ENCODE data around the gene CUL3.

DNA sequence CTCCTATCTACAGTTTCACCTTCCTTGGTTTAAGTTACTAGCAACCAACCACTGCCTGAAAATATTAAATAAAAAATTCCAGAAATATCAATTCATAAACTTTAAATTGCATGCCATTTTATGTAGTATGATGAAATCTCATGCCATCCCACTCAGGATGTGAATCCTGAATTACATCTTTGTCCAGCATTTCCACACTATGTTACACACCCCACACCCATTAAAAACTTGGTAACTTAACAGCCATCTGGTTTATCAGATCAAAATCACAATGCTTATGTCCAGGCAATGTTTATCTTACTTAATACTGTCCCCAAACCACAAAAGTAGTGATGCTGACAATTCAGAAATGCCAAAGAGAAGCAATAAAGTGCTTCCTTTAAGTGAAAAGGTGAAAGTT is 21.6 kb downstream of the CUL3 start:
- TF ChIP-seq, protein P1, sequence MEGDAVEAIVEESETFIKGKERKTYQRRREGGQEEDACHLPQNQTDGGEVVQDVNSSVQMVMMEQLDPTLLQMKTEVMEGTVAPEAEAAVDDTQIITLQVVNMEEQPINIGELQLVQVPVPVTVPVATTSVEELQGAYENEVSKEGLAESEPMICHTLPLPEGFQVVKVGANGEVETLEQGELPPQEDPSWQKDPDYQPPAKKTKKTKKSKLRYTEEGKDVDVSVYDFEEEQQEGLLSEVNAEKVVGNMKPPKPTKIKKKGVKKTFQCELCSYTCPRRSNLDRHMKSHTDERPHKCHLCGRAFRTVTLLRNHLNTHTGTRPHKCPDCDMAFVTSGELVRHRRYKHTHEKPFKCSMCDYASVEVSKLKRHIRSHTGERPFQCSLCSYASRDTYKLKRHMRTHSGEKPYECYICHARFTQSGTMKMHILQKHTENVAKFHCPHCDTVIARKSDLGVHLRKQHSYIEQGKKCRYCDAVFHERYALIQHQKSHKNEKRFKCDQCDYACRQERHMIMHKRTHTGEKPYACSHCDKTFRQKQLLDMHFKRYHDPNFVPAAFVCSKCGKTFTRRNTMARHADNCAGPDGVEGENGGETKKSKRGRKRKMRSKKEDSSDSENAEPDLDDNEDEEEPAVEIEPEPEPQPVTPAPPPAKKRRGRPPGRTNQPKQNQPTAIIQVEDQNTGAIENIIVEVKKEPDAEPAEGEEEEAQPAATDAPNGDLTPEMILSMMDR (conservative IDR thresholded peaks at IDR 0.05; ENCODE audit: low read length) = no peak
- no peak for TF ChIP-seq EZH2phosphoT487 (IDR thresholded peaks at IDR 0.05; ENCODE audit: borderline replicate concordance, low read depth, low read length)
